Stimulated activated CD8-positive, alpha-beta memory T cell treated with anti-CD3 and anti-CD28 coated beads, Interleukin-7, amount 100 ng/mL, for 24 hours (primary cell): ENCODE results near the gene DVL2.
A peak's percentile ranks its signal among the peaks of the same experiment; 100 is the strongest.

ENCODE experiments used
- DNase-seq: peaks from one replicate; pipeline ENCODE4 v3.0.0-alpha.2; 2020; ENCODE audit warnings: low read depth

The DVL2 gene

DNA sequence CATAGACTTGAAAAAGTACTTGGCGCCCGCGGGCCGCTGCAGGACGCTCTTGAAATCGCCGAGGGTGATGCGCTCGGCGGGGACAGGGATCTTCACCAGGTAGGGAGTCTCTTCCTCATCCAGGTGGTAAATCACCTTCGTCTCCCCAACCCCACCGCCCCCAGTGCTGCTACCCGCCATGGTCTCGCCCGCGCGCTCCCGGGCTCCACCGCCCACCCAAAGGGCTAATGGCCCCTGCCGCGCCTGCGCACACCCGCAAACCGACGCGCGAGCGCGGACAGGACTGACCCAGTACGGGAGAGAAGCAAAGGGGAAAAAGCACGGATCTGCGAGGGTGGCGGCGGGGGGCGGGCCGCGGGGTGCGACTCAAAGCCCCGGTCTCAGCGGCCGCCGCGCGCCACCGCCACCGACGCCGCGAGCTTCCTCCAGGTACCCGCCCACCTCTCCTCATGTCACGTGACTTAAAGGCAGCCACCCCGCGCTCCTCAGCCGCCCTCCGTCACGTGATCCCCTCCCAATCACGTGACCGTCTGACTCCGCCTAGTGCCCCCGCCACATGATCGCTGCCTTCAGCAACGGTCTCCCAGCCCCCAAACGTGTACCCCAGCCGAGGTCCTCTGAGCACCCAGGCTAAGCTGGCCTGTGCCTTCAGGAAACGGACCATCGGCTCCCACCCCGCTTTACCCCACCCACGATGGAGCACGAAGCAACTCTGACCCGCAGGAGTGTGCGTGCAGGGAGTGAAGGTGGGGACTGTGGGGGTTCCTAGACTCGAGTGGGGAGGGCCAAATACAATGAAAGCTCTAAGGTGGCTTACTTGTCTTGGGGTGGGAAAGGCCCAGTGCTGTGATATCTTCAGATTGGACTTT lies at the start of gene DVL2:
TSS of gene DVL2 (minus strand) at position 435 of the 869 bp plus-strand sequence. CDS start at position 180, 255 bp downstream.
- peak; percentile 92 for DNase-seq

DNA sequence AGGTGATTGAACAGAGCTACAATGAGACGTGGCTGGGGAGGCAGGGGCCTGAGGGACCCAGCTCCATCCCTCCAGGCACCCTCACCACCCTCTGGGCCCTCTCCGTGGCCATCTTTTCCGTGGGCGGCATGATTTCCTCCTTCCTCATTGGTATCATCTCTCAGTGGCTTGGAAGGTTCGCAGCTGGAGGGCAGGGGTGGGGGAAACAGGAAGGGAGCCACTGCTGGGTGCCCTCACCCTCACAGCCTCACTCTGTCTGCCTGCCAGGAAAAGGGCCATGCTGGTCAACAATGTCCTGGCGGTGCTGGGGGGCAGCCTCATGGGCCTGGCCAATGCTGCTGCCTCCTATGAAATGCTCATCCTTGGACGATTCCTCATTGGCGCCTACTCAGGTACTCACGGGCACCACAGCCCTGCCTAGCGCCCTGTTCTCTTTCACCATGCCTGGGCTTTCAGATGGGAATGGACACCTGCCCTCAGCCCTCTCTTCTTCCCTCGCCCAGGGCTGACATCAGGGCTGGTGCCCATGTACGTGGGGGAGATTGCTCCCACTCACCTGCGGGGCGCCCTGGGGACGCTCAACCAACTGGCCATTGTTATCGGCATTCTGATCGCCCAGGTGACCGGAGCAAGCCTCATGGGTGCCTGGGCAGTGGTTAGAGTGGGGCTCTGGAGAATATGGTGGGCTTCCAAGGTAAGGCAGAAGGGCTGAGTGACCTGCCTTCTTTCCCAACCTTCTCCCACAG lies 49.3 kb upstream of the DVL2 start:
- DNase-seq: no peak

DNA sequence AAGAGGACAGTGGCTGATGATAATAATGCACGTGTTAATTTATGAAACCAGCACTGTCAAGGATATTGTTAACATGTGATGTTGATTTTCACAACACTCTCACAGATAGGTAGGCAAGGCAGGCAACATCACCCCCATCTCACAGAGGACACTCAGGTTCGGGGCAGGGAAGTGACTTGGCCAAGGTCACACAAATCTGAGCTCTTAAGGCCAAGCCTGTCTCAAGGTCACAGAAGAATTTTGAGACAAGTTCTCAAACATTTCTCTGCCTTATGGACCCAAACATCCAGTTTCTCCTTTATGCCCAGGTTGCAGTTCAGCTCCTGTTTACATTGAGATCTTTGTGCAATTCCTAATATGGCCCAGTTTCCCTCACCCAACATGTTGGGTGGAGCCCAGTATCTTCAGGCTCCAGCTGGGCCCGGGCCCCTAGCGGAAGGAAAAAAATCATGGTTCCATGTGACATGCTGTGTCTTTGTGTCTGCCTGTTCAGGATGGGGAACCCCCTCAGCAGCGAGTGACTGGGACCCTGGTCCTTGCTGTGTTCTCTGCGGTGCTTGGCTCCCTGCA lies 48.5 kb upstream of the DVL2 start:
- DNase-seq: no peak

DNA sequence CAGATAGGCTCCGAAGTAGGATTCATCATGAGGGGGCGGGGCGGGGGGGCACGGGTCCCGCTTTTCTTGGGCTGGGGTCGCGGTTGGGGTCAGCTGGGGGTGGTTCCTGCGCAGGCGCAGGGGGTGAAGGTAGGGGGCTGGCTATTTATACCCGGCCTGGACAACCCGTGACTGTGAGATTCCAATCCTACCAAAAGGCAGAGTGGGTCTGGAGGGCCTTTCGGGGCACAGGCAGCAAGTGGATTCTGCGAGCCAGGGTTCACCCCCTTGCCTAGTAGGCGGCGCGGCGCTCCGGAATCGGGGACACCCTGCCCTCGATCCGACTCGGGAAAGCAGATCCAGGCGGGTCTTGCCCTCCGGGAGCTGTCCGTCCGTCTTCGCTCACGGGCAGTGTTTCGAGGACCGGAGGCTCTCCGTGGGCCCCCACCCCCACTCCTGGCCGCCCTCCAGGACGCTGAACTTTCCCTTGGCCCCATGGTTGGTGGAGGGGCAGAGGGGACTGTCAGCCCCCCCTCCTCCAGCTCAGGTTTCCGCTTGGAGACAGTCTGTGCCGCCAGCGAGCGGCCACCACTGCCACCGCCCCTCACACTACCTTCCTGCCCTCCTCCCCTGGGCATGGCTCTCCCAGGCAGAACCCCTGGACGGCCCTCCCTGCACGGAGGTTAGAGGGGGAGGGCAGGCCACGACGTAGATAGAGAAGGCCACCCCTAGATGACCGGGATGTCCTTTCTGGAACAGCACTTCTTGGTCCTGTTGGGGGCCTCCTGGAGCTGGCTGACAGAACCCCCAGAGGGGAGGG lies 47.8 kb upstream of the DVL2 start:
- no peak for DNase-seq

DNA sequence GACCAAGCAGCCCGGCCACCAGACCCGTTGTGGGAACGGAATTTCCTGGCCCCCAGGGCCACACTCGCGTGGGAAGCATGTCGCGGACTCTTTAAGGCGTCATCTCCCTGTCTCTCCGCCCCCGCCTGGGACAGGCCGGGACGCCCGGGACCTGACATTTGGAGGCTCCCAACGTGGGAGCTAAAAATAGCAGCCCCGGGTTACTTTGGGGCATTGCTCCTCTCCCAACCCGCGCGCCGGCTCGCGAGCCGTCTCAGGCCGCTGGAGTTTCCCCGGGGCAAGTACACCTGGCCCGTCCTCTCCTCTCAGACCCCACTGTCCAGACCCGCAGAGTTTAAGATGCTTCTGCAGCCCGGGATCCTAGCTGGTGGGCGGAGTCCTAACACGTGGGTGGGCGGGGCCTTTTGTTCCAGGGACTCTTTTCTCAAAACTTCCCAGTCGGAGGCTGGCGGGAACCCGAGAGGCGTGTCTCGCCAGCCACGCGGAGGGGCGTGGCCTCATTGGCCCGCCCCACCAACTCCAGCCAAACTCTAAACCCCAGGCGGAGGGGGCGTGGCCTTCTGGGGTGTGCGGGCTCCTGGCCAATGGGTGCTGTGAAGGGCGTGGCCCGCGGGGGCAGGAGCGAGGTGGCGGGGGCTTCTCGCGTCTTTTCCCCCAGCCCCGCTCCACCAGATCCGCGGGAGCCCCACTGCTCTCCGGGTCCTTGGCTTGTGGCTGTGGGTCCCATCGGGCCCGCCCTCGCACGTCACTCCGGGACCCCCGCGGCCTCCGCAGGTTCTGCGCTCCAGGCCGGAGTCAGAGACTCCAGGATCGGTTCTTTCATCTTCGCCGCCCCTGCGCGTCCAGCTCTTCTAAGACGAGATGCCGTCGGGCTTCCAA lies 47.0 kb upstream of the DVL2 start, which contains the start of gene SLC2A4:
TSS of gene SLC2A4 (plus strand) at position 645 of the 879 bp plus-strand sequence. CDS start at position 862, 217 bp downstream.
- peak; percentile 84 for DNase-seq

DNA sequence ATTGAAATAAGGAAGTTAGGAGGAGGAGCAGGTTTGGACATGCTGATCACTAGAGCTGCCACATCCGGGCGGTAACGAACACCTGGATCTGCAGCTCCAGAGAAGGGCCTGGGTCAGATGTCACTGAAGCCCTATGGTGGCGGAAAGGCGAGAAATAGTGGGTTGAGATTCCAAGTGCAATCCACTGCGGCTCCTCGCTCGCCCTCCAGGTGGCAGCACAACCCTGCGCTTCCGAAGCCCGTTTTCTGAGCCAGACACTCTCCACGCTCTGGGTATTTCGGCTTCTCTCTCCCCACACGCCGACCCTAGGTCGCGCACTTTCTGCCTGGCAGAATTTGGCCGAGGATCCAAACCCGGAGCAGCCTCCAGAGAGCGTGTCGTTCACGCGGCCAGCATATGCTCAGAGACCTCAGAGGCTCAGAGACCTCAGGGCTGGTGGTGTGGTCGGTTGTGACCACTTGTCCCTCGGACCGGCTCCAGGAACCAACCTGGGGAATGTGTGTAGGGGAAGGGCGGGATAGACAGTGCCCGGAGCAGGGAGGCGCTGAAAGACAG lies 46.3 kb upstream of the DVL2 start:
- DNase-seq: peak; percentile 65

DNA sequence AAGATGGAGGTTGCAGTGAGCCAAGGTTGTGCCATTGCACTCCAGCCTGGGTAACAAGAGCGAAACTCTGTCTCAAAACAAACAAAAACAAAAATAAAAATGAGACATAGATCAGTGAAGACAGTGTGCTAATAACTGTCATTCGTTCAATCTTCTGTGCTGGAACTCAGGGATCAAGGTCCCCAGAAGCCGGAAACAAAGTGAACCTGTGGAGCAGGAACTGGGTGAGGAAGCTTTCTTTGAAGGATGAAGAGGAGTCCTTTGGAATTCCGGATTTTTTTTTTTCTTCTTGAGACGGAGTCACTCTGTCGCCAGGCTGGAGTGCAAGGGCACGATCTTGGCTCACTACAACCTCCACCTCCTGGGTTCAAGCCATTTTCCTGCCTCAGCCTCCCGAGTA lies 45.1 kb upstream of the DVL2 start:
- DNase-seq: no peak

DNA sequence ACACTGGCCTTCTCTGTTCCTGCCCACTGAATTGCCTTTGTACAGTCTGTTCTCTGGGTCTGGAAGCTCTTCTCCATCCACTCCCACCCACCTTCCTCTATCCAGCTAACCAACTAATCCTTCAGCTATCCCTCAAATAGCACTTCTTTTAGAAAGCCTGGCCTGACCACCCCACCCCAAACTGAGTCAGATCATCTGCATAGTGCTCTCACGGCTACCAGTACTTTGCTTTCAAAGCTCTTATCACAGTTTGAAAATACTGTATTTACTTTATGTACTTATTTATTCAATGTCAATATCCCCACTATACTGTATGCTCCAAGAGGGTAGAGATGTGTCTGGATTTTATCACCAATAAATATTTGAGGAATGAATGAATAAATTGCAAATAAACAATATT lies 32.5 kb upstream of the DVL2 start:
- DNase-seq: no peak

DNA sequence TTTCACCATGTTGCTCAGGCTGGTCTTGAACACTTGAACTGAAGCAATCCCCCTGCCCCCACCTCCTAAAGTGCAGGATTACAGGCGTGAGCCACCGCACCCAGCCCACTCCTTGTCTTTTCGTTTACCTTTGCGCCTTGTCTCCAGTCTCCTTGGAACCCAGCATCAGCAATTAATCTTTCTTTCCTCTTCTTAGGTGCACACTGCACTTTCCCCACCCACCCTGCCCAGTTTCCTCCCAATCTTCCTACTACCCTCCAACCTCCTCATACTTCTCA lies 29.4 kb upstream of the DVL2 start:
- DNase-seq: no peak

DNA sequence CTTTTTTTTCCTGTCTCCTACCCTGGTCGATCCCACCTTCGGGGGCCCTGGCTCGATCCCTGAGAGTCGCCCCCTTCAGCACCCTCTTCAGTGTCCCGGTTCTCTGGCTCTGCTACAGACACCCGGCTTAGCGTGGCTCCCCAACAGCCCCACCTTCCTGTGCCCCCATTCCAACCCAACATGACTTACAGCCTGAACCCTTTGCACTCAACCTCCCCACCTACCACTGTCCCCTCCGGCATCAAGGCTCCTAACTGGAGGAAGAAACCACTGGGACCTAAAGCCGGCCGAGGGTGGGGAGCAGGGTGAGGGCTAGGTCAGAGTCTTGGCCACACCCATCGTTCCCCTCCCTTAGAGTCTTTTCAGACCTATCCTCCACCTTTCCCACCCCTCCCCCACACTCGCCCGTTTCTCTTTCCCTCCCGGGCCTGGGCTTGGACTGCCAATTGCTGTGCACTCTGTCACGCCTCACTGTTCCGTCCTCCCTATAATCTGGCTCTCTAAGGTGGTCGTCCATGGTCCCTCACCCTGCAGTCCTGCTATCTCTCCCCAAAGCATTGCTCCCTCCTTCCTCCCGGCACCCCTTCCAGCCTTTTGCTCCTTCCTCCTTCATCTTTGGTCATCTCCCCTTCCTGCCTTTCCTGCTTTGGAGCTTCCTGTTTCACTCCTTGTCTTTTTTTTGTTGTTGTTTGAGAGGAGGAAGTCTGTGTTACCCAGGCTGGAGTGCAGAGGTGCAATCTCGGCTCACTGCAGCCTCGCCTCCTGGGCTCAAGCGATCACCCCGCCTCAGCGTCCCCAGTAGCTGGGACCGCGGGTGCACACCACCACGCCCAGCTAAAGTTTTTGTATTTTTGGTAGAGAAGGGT lies 28.9 kb upstream of the DVL2 start:
- DNase-seq: no peak

DNA sequence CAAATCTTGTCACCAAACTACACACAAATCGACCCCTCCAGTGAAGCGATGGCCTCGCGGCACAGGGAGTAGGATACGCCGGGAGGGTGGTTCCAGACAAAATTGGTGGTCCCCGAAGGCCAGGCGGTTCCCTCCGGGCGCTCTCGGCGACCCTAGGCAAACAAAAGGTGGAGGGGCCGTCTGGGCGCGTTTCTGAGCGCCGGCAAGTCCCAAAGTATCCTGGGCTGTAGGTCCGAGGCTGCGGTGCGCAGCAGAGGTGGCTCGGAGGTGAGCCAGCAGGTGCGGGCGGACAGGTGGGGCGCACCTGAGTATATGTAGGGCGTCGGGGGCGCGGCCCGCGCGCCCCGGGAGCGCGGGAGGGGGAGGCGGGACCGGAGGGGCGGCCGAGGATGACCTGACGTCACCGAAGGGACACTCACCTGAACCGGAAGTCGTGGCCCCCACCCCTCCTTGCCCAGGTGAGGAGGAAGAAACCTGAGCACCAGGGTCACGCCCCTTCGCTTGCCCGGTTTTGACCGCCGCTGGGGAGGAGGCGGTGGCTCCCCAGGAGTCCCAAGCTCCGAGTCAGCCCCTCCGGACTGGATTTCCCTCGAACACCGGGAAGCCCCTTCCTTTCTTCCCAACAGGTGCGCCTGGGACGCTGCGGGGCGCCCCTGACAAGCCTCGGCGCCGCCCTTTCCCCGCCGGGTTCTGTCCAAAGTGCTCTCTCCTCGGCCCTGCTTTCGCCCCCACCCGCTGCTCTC lies 28.0 kb upstream of the DVL2 start, which contains the start of gene CLDN7:
TSS of gene CLDN7 (minus strand) at position 287 of the 743 bp plus-strand sequence. CDS start 435 bp downstream, outside the sequence.
- DNase-seq: no peak

DNA sequence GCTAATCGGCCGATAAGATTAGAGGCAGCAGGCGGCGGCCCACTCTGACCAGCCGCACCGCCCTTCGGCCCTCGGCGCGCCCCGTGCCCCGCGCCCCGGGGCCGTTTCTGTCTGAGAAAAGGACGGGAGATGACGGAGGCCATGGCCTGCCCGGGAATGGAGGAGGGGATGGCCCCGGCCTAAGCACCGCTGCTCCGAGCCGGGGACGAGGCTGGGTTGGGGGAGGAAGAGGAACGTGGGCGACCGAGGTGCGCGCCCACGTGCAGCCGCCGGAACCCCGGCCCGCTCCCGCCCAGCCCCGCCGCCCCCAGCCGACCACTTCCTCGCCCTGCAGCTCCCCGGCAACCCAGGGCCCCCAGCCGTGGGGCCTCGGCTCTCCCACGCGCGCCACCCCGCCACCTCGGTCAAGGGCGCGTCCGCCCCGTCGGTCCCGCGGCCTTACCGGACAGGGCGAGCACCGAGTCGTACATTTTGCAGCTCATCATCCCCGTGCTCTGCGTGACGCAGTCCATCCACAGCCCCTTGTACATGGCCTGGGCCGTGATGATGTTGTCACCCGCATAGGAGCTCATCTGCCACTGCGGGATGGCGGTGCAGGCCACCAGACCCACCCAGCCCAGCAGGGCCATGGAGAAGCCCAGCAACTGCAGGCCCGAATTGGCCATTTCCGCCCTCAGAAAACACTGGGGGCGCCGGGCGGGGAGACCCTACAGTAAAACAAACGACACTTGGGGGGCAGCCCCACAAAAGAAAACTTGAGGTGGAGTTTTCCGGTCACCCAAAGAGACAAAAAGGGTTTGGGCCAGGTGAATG lies 27.3 kb upstream of the DVL2 start:
- no peak for DNase-seq

DNA sequence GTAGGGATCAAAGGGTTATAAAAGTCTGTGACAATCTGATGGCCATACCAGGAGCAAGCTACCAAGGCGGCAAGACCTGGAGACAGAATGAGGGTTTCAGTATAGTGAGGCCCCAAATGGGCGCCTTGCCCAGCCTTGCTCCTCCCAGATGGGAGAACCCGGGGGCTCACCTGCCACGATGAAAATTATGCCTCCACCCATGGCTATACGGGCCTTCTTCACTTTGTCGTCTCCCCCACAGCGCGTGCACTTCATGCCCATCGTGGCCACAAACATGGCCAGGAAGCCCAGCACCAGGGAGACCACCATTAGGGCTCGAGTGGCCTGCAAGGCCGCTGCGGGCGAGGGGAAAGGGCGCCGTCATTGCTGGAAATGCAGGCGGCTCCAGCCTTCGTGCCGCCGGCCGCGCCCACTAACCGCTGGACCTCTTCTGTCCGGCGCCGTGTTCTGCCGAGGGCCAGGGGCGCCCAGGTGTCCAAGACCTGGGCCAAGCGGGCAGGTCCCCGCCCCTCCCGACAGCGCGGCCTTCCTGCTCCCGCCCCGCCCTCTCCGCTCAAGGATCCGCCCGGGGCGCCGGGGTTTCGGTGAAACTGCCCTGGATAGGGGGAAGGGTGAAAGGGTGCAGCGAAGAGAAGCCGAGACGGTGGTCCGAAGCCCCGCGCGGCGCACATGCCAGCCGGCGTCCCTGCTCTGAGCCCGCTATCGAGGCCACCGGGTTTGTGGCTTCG lies 26.5 kb upstream of the DVL2 start:
- no peak for DNase-seq

DNA sequence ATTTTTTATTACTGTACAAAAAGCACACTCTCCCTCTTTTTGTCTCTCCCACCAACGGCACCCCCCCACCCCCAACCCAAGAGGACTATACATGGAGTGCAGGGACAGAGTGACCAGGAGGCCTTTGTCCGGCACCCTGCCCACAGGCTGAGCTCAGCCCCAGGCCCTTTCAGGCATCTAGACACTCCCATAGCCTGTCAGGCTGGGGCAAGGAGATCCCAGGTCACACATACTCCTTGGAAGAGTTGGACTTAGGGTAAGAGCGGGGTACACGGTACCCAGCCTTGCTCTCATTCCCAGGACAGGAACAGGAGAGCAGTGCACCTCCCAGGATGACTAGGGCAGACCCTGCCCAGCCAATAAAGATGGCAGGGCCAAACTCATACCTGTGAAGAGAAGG lies 25.8 kb upstream of the DVL2 start:
- no peak for DNase-seq

DNA sequence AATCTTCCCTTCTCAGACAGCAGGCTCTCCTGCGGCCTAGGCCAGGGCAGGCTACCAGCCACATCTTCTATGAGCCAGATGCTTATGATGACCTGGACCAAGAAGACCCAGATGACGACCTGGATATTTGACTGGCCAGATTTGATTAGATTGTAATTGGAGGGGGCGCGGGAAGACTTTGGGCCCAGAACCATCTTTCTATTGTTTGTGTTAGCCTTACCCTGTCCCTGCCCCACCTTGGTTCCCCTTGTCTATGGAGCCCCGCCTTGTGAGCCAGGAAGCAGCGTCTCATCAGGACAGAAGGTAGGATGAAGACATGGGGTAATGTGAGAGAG lies 25.2 kb upstream of the DVL2 start:
- DNase-seq: no peak

DNA sequence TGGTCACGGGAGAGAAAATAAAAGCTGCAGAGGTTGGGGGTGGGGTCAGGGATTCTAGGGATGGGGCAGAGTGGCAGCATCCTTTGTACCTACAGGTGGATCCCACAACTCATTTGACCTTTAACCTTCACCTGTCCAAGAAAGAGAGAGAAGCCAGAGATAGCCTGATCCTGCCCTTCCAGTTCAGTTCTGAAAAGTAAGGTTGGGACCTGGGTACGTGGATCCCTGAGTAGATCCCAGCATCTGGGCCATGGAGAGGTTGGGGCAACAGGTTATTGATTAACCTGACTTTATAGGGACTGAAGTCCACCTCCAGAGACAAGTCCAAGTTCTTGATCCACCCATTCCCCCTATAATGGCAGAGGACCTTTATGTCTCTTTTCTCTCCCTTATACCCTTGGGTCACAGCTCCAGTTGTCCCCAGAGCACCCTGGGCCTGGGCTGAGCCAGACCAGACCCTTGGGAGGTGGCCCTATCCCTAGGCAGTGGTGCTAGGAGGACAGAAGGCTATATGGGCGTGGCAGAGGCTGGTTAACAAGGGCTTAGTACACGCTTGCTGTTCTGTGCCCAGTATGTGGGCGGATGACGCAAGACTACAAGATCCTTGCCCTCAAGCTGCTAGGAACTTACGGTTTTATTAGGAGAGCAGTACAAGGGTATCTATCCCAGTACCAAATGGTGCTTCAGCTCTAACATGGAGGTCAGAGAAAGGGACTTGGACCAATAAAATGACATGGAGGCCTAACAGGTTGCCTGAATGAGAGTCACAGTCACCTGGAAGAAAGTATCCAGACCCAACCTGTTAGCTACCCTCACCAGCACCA lies 24.6 kb upstream of the DVL2 start:
- DNase-seq: no peak
